ENCODE results near the gene CFDP1.

Gene CFDP1

DNA sequence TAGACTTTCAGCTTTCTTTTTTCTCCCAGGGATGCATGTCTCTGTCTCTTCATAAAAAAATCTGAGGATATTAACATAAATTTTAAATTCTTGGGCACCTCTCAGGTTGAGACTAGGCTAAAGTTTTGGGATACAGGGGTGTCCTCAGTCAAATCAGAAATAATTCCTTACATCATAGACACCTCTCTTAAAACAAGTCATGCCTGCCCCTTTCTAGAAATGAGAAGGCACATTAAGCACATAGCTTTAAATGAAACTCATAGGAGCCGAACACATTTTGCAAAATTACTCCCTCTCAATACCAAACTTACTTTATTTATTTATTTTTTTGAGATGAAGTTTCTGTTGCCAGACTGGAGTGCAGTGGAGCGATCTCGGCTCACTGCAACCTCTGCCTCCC lies 114.6 kb downstream of the CFDP1 start:
- no peaks in the 10 kb centered on the region for H4K20me1 ChIP-seq (ENCODE audit: control insufficient read depth, insufficient read depth, low read depth, low read length)
- H3F3A ChIP-seq (ENCODE audit: control insufficient read depth, insufficient read depth): 0 out of 2 replicates have a peak, but pooled peaks cover 3% of the 10 kb centered on the region

DNA sequence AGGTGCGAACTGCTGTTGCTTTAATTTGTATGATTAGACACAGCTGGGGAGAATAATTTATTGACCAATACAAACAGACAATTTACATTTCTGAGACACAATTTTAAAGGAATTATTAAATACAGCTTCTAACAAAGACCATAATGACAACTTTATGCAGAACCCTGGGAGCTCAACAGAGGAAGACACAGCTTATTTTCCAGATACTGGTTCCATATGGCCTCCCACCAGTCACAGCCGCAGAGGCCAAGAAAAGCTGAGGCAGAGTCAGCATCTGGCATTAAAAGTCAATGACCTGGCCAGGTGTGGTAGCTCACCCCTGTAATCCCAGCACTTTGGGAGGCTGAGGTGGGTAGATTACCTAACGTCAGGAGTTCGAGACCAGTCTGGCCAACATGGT lies 115.8 kb downstream of the CFDP1 start:
- Histone ChIP-seq H3K4me2 (ENCODE audit: low read length) (no peak overlapping the region), H3K4me3 (ENCODE audit: low read length) (no peak overlapping the region), H3K9me2 (replicated peaks; ENCODE audit: control insufficient read depth, low read length) (no peaks in the 10 kb centered on the region), H3K27me3 (ENCODE audit: control insufficient read depth, low read length) (no peaks in the 10 kb centered on the region), H3K27ac (ENCODE audit: low read depth, low read length) (no peak overlapping the region), H3K79me2 (ENCODE audit: control insufficient read depth, low read length) (no peaks in the 10 kb centered on the region), H3K9me3 (ENCODE audit: control insufficient read depth, insufficient read depth, low read length) (no peaks in the 10 kb centered on the region), H3F3A (ENCODE audit: control insufficient read depth, insufficient read depth) (0 out of 2 replicates have a peak, but pooled peaks cover 3% of the 10 kb centered on the region), H3K4me1 (ENCODE audit: control insufficient read depth, low read length) (peaks cover 16% of the 10 kb centered on the region), H3K36me3 (ENCODE audit: control insufficient read depth, low read length) (peaks cover 3% of the 10 kb centered on the region; the same call in 1 of the 2 replicates), H4K20me1 (ENCODE audit: control insufficient read depth, insufficient read depth, low read depth, low read length) (no peaks in the 10 kb centered on the region)
- no peak for TF ChIP-seq EZH2phosphoT487 (IDR thresholded peaks at IDR 0.05; ENCODE audit: borderline replicate concordance, low read length)
- TF ChIP-seq, protein P1, sequence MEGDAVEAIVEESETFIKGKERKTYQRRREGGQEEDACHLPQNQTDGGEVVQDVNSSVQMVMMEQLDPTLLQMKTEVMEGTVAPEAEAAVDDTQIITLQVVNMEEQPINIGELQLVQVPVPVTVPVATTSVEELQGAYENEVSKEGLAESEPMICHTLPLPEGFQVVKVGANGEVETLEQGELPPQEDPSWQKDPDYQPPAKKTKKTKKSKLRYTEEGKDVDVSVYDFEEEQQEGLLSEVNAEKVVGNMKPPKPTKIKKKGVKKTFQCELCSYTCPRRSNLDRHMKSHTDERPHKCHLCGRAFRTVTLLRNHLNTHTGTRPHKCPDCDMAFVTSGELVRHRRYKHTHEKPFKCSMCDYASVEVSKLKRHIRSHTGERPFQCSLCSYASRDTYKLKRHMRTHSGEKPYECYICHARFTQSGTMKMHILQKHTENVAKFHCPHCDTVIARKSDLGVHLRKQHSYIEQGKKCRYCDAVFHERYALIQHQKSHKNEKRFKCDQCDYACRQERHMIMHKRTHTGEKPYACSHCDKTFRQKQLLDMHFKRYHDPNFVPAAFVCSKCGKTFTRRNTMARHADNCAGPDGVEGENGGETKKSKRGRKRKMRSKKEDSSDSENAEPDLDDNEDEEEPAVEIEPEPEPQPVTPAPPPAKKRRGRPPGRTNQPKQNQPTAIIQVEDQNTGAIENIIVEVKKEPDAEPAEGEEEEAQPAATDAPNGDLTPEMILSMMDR (IDR thresholded peaks at IDR 0.05; ENCODE audit: low read depth, low read length, poor library complexity, severe bottlenecking): no peak

More for the DNA sequence above, 114.6 kb downstream of the CFDP1 start:
- no peaks in the 10 kb centered on the region; the same call in 1 of the 2 replicates for H3K36me3 ChIP-seq (ENCODE audit: control insufficient read depth, low read length)
- no peaks in the 10 kb centered on the region for H3K79me2 ChIP-seq (ENCODE audit: control insufficient read depth, low read length)
- no peak overlapping the region for H3K4me3 ChIP-seq (ENCODE audit: low read length)
- TF ChIP-seq, protein P1 (IDR thresholded peaks at IDR 0.05; ENCODE audit: low read depth, low read length, poor library complexity, severe bottlenecking): no peak
- no peak for TF ChIP-seq EZH2phosphoT487 (IDR thresholded peaks at IDR 0.05; ENCODE audit: borderline replicate concordance, low read length)
- H3K4me1 ChIP-seq (ENCODE audit: control insufficient read depth, low read length): peaks cover 16% of the 10 kb centered on the region
- H3K4me2 ChIP-seq (ENCODE audit: low read length): no peak overlapping the region
- H3K9me2 ChIP-seq (replicated peaks; ENCODE audit: control insufficient read depth, low read length): no peaks in the 10 kb centered on the region
- no peaks in the 10 kb centered on the region for H3K27me3 ChIP-seq (ENCODE audit: control insufficient read depth, low read length)
- H3K9me3 ChIP-seq (ENCODE audit: control insufficient read depth, insufficient read depth, low read length): no peaks in the 10 kb centered on the region
- H3K27ac ChIP-seq (ENCODE audit: low read depth, low read length): no peak overlapping the region

DNA sequence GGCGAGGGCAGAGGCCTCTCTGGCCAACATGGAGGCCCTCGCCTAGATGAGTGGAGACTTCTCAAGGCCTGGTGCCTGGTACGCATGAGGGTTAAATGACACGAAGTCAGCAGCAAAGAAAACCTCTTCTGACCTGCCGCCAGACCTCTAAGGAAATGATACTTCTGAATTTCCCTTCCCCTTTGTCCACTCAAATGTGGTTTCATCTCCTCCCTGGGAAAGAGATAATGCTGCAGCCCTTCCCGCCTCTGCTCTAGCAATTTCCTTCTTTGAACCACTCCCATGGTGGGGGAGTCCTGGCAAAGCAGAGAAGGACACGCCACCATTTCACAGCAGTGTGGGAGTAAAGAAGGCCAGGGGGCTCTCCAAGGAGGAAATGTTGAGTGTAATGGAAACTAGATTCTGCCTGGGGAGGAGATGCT lies 116.2 kb downstream of the CFDP1 start:
- Histone ChIP-seq H4K20me1 (ENCODE audit: control insufficient read depth, insufficient read depth, low read depth, low read length) (no peaks in the 10 kb centered on the region), H3K27me3 (ENCODE audit: control insufficient read depth, low read length) (no peaks in the 10 kb centered on the region), H3K4me1 (ENCODE audit: control insufficient read depth, low read length) (peaks cover 16% of the 10 kb centered on the region), H3K4me3 (ENCODE audit: low read length) (no peak overlapping the region), H3F3A (ENCODE audit: control insufficient read depth, insufficient read depth) (0 out of 2 replicates have a peak, but pooled peaks cover 3% of the 10 kb centered on the region), H3K4me2 (ENCODE audit: low read length) (no peak overlapping the region), H3K79me2 (ENCODE audit: control insufficient read depth, low read length) (no peaks in the 10 kb centered on the region), H3K9me3 (ENCODE audit: control insufficient read depth, insufficient read depth, low read length) (no peaks in the 10 kb centered on the region), H3K9me2 (replicated peaks; ENCODE audit: control insufficient read depth, low read length) (no peaks in the 10 kb centered on the region), H3K27ac (ENCODE audit: low read depth, low read length) (no peak overlapping the region), H3K36me3 (ENCODE audit: control insufficient read depth, low read length) (peaks cover 3% of the 10 kb centered on the region; the same call in 1 of the 2 replicates)
- TF ChIP-seq, protein P1 (IDR thresholded peaks at IDR 0.05; ENCODE audit: low read depth, low read length, poor library complexity, severe bottlenecking): no peak
- no peak for TF ChIP-seq EZH2phosphoT487 (IDR thresholded peaks at IDR 0.05; ENCODE audit: borderline replicate concordance, low read length)

Measured in DOHH2 (cell line).